Ishikawa (cell line): ENCODE data around the gene SV2C.

Experiments
- CEBPB ChIP-seq: IDR thresholded peaks from 2 replicates; pipeline ENCODE4 v1.6.1; 2012
- CREB1 ChIP-seq: IDR thresholded peaks from 2 replicates; pipeline ENCODE4 v1.6.1; 2012; ENCODE audit warnings: low read depth
- EGR1 ChIP-seq: IDR thresholded peaks from 2 replicates; pipeline ENCODE4 v1.6.1; 2012
- EP300 ChIP-seq: IDR thresholded peaks from 2 replicates; pipeline ENCODE4 v1.6.1; 2012; ENCODE audit warnings: borderline replicate concordance
- FOXM1 ChIP-seq: IDR thresholded peaks from 2 replicates; pipeline ENCODE4 v1.6.1; 2012; ENCODE audit warnings: low read depth, borderline replicate concordance
- NFIC ChIP-seq: IDR thresholded peaks from 2 replicates; pipeline ENCODE4 v1.6.1; 2012
- RAD21 ChIP-seq: IDR thresholded peaks from 2 replicates; pipeline ENCODE4 v1.6.1; 2012; ENCODE audit warnings: low read depth
- REST ChIP-seq: IDR thresholded peaks from 2 replicates; pipeline ENCODE4 v1.6.1; 2012; ENCODE audit warnings: low read depth, mild to moderate bottlenecking
- TAF1 ChIP-seq: IDR thresholded peaks from 2 replicates; pipeline ENCODE4 v1.6.1; 2012; ENCODE audit warnings: low read depth, mild to moderate bottlenecking
- TCF12 ChIP-seq: IDR thresholded peaks from 2 replicates; pipeline ENCODE4 v1.6.1; 2012; ENCODE audit warnings: low read depth
- TEAD4 ChIP-seq: IDR thresholded peaks from 2 replicates; pipeline ENCODE4 v1.6.1; 2012
- YY1 ChIP-seq: IDR thresholded peaks from 2 replicates; pipeline ENCODE4 v1.6.1; 2012; ENCODE audit warnings: low read depth
- ZBTB7A ChIP-seq: IDR thresholded peaks from 2 replicates; pipeline ENCODE4 v1.6.1; 2012; ENCODE audit warnings: low read depth
- TF ChIP-seq, protein P1 (sequence below): IDR thresholded peaks from 2 replicates; pipeline ENCODE4 v1.6.1; 2012
- TF ChIP-seq, protein P2 (sequence below): IDR thresholded peaks from 2 replicates; pipeline ENCODE4 v1.6.1; 2012

The SV2C gene

GRCh38 chr5:76269932-76270610 is 186.9 kb downstream of the SV2C start:
- TF ChIP-seq RAD21 (no peak), CREB1 (no peak), ZBTB7A (no peak)

- TF ChIP-seq CREB1: no peak
- no peak for TF ChIP-seq CEBPB
- TF ChIP-seq NFIC: 0 out of 2 replicates have a peak, but pooled peaks have one; percentile 6
- TF ChIP-seq YY1: no peak
- no peak for TF ChIP-seq RAD21
- peak; percentile 73 for TF ChIP-seq TEAD4
- TF ChIP-seq, protein P1, sequence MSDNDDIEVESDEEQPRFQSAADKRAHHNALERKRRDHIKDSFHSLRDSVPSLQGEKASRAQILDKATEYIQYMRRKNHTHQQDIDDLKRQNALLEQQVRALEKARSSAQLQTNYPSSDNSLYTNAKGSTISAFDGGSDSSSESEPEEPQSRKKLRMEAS: no peak
- no peak for TF ChIP-seq ZBTB7A
- TF ChIP-seq, protein P2, sequence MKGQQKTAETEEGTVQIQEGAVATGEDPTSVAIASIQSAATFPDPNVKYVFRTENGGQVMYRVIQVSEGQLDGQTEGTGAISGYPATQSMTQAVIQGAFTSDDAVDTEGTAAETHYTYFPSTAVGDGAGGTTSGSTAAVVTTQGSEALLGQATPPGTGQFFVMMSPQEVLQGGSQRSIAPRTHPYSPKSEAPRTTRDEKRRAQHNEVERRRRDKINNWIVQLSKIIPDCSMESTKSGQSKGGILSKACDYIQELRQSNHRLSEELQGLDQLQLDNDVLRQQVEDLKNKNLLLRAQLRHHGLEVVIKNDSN: no peak
- TF ChIP-seq REST: no peak
- TF ChIP-seq EP300: peak; percentile 66; the same call in 1 of the 2 replicates
- no peak for TF ChIP-seq EGR1
- TF ChIP-seq FOXM1: peak; percentile 42; the same call in 1 of the 2 replicates
- peak; percentile 80 for TF ChIP-seq TCF12
- no peak for TF ChIP-seq TAF1
Observed at GRCh38 chr5:76271836-76272235, 188.7 kb downstream of the SV2C start.

DNA sequence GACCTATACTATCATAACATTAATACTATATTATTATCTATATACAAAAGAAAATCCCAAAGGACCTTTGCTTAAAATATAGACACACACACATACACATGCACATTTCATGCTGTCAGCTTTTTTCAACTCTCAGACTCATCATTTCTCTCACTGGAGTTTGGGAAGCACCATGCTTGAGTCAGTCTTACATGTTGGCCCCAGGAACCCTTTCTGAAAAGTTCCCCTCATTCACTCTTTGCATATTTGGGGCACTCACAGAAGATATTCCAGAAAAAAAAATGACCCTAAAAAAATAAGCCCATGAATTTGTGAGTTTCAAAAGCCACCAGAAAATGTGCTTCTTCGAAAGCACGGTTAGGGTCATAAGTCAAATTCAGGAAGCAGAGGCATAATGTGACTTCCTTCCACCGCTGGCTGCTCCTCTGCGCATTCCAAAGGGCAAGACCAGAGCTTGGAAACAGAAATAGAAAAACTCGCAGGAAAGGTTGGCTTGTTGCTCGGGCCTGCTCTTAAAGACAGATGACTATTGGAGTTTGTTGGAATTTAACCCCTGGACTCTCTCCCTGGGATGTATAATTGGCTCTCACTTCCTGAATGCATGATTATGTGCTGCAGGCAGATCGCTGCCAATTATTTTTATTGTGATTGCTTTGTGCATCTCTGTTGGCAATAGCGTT is 190.2 kb downstream of the SV2C start:
- TF ChIP-seq EP300 (no peak), NFIC (no peak), CREB1 (no peak), CEBPB (no peak), REST (no peak), TCF12 (no peak), YY1 (no peak), TAF1 (no peak), FOXM1 (no peak), ZBTB7A (no peak)
- TF ChIP-seq, protein P2: no peak

GRCh38 chr5:76274571-76274970 is 191.4 kb downstream of the SV2C start:
- TF ChIP-seq EGR1 (no peak), EP300 (no peak), YY1 (no peak), RAD21 (no peak), NFIC (no peak)
- TF ChIP-seq, protein P2: no peak

DNA sequence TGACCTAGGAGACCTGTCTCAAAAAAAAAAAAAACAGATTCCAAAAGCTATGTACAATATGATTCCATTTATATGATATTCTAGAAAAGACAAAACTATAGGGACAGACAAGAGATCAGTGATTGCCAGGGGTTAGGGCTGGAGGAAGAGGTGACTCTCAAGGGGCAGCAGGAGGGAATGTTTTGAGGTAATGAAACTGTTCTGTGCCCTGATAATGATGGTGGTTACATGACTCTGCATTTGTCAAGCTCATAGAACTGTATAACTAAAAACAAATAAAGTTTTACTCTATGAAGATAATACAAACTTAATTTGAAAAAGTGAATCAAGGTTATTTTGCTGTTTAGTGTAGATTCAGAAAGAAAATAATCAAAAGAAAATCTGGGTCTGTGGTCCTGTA is 194.6 kb downstream of the SV2C start:
- no peak for TF ChIP-seq CREB1
- TF ChIP-seq, protein P2: no peak
- no peak for TF ChIP-seq TAF1
- TF ChIP-seq REST: no peak
